Pancreas (tissue), 10 donors: ENCODE results near the gene TBC1D26. TPM values are rescaled to one million over a fixed set of nuclear protein-coding genes. Genes with fewer than 3 reads are reported as not detected.
"Not testable (repeated sequence)": the region's sequence is repeated elsewhere in the genome, so short reads cannot be mapped to it uniquely, and the experiment has no call there.

Experiments used
- ATAC-seq, 4 donors: fragments of 200-7000 bp; cut with Tn5 transposase; one replicate each; pipeline versions ENCODE4 v1.8.0 to v1.9.1; 2020; ENCODE audit warnings: mild to moderate bottlenecking in 4 of 4, moderate library complexity in 4 of 4
- DNase-seq, 6 donors: peaks; one replicate each; pipeline ENCODE4 v3.0.0-alpha.2; 2020
- FAIRE-seq: peaks from 2 replicates; lab custom pipeline; 2012; peaks lifted over from hg19 to GRCh38; lab: Jason Lieb, UNC
- H3K27ac ChIP-seq, 4 donors: fragments of 200-600 bp; sonication (generic); 1 replicate in 3 of 4; 2 replicates in 1 of 4; pipeline versions ENCODE4 v1.5.0 to v1.8.0; 2020
- H3K27me3 ChIP-seq, 4 donors: fragments of 200-600 bp; one replicate each; pipeline ENCODE4 v1.8.0; 2021
- H3K36me3 ChIP-seq, 3 donors: fragments of 200-600 bp; sonication (generic) in 1 of 3; one replicate each; pipeline versions ENCODE4 v1.5.0 to v1.8.0; 2020 to 2021
- H3K4me1 ChIP-seq, 3 donors: fragments of 200-600 bp; one replicate each; pipeline ENCODE4 v1.8.0; 2021
- H3K4me3 ChIP-seq, 4 donors: fragments of 200-600 bp; sonication (generic) in 2 of 4; one replicate each; pipeline versions ENCODE4 v1.5.0 to v1.8.0; 2020 to 2021
- H3K9me3 ChIP-seq, 4 donors: fragments of 200-600 bp; one replicate each; pipeline ENCODE4 v1.8.0; 2021
- WGBS, 2 donors: extraction: QIAGEN DNeasy Blood & Tissue Kit; methylation state at CpG; one replicate each; pipeline ENCODE4 v1.1.7; 2013; 5-methylcytosine and 5-hydroxymethylcytosine counted together
- intact Hi-C, 3 donors: fragments of 100-400 bp; cut with DNase I; formaldehyde crosslinking; loops; one replicate each; pipeline versions ENCODE4 v1.11.1 to v1.14.2; 2022
- polyA plus RNA-seq, 2 donors: library from polyadenylated mRNA; stranded (reverse); fragments of 200-250 nt; gene quantifications; one replicate each; pipeline ENCODE4 v1.2.3, GENCODE V29; 2013
- total RNA-seq, 6 donors: library from RNA; stranded (reverse); fragmentation: NEBNext Ultra II Directional in 4 of 6; extraction: Animal tissue kit (Norgen Biotek cat#: 25700) in 4 of 6; gene quantifications; one replicate each; pipeline versions ENCODE4 v1.2.1 to v1.2.4, GENCODE V29; 2021 to 2023
- donor health status: healthy with polysubstance abuse.
- donor health status: DM: no; HTN: no; CAD: no; lungs with moderate emphysema.
- donor health status: DM: no; HTN: no; CAD: no.
- donor health status: control.
- donor health status: control.
- donor health status: Bipolar disorder and iron deficiency.
- donor health status: DM: yes; HTN: yes; CAD: no.
- donor health status: DM: no; HTN: no; CAD: no.
- donor health status: DM: no; HTN: no; CAD: no.
- donor health status: DM: yes; HTN: yes; CAD: no.

Gene TBC1D26
- total RNA-seq: not detected
- polyA plus RNA-seq: under 1 TPM in 1 of 2 donors, not detected in 1; 0.38 TPM

GRCh38 chr17:15731900-15732299 is at the start of gene TBC1D26:
Gene TBC1D26, plus strand, starts transcription at chr17:15732283. Its CDS starts 3,066 bp downstream, at chr17:15735349.
- 80% methylated on average over 8 to 9 of the region's 10 CpGs for WGBS, 2 donors
- DNase-seq, ATAC-seq, intact Hi-C loops, H3K27me3 ChIP-seq, H3K27ac ChIP-seq, H3K9me3 ChIP-seq, H3K36me3 ChIP-seq, H3K4me1 ChIP-seq, H3K4me3 ChIP-seq, FAIRE-seq: not testable (repeated sequence)

DNA sequence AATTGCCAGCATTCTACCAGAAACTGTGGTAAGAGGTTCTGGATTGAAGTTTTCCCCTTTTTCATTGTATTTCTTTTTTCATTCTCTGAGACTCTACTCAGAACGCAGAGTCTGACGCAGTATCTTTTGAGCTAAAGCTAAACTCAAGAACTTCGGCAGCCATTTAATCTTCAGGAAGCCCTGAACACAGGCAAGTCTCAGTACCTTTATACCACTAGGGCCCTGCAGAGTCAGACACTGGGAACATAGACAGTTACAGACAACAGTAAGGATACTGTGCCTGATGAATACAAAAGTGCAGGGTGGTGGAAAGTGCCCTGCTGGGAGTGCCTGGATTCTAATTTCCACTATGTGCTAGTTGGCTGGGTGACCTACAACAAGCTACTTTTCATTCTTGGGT is 48.9 kb upstream of the TBC1D26 start:
- DNase-seq, H3K9me3 ChIP-seq, H3K4me3 ChIP-seq, ATAC-seq, intact Hi-C loops, H3K27me3 ChIP-seq, H3K4me1 ChIP-seq, H3K27ac ChIP-seq, H3K36me3 ChIP-seq, FAIRE-seq: not testable (repeated sequence)
- WGBS, 2 donors: 93 to 94% methylated on average over 3 of the region's 3 CpGs

DNA sequence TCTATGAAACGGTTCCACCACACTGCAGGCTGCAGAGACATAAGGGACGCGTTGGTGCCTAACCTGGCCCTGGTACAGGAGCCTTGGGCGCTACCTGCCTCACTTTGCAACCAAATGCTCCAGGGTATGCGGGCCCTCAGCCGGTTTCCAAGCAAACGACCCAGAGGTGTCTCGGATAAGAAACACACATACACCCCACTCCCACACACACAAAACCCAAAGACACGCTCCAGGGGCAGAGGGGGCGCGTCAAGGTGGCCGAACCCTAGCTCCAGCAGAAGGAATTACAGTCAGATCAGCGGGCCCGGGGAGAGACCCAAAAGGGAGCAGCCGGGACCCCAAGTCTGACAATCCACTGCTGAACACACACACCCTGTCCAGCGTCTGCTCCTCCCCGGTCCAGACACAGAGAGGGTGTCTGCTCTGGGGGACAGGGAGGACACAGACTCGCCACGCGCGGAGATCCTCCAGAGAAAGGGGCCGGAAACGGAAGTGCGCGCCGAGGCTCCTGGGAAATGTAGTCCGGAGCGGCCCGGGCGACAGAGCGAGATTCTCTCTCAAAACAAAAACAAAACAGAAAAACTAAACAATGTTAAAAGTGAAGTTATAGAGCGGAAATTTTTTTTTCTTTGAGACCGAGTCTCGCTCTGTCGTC is 48.1 kb upstream of the TBC1D26 start, which contains the start of gene TRIM16:
Gene TRIM16, minus strand, starts transcription at position 488 of the 655 bp plus-strand sequence. CDS start 32,702 bp downstream, outside the sequence.
- H3K4me1 ChIP-seq, H3K9me3 ChIP-seq, intact Hi-C loops, H3K27me3 ChIP-seq, FAIRE-seq, H3K36me3 ChIP-seq: not testable (repeated sequence)
- peak within 1 kb of the TSS; percentile 7 to 46 (median 36) for H3K4me3 ChIP-seq
- H3K27ac ChIP-seq: peak within 1 kb of the TSS in 1 of 4 donors; percentile 15
- WGBS, 2 donors: 0 to 1% methylated on average over 31 to 33 of the region's 35 CpGs
- ATAC-seq (peak; percentile 96 to 99 (median 98)), DNase-seq (peak; percentile 58 to 86 (median 72))

- ATAC-seq, H3K4me3 ChIP-seq, H3K36me3 ChIP-seq, H3K27ac ChIP-seq, H3K4me1 ChIP-seq, H3K9me3 ChIP-seq, FAIRE-seq, intact Hi-C loops, H3K27me3 ChIP-seq, DNase-seq: not testable (repeated sequence)
- WGBS, 2 donors: 60 to 83% methylated on average over 1 of the region's 1 CpG
Measured at GRCh38 chr17:15687494-15687893, 44.6 kb upstream of the TBC1D26 start.

GRCh38 chr17:15698967-15699366 is 33.1 kb upstream of the TBC1D26 start:
- DNase-seq, H3K36me3 ChIP-seq, intact Hi-C loops, H3K27me3 ChIP-seq, H3K9me3 ChIP-seq, H3K4me1 ChIP-seq, H3K27ac ChIP-seq: not testable (repeated sequence)
- ATAC-seq (peak in 2 of 4 donors; percentile 3 to 5), FAIRE-seq (peak; percentile 29)
- WGBS, 2 donors: 11% methylated on average over 1 of the region's 3 CpGs; no CpG with 5 or more reads in 1 of the 2 donors
- H3K4me3 ChIP-seq: peak overlapping the region; percentile 26 to 47 (median 40)

- peak; percentile 84 for FAIRE-seq
- H3K27me3 ChIP-seq, H3K9me3 ChIP-seq, intact Hi-C loops, H3K36me3 ChIP-seq, H3K27ac ChIP-seq, H3K4me1 ChIP-seq: not testable (repeated sequence)
- H3K4me3 ChIP-seq: peak within 1 kb of the TSS; percentile 26 to 47 (median 40)
- peak; percentile 94 to 100 (median 100) for DNase-seq
- 0% methylated on average over 42 to 44 of the region's 44 CpGs for WGBS, 2 donors
- ATAC-seq: peak; percentile 99 to 100 (median 100)
Measured at GRCh38 chr17:15699413-15699924, 32.6 kb upstream of the TBC1D26 start, which contains the start of gene ZNF286A. Gene ZNF286A, plus strand, starts transcription at chr17:15699752. Its CDS starts 578 bp downstream, at chr17:15700330.

GRCh38 chr17:15699937-15700336 is 32.1 kb upstream of the TBC1D26 start:
- peak; percentile 32 to 61 (median 40) for ATAC-seq
- 0% methylated on average over 4 to 14 of the region's 21 CpGs for WGBS, 2 donors

DNA sequence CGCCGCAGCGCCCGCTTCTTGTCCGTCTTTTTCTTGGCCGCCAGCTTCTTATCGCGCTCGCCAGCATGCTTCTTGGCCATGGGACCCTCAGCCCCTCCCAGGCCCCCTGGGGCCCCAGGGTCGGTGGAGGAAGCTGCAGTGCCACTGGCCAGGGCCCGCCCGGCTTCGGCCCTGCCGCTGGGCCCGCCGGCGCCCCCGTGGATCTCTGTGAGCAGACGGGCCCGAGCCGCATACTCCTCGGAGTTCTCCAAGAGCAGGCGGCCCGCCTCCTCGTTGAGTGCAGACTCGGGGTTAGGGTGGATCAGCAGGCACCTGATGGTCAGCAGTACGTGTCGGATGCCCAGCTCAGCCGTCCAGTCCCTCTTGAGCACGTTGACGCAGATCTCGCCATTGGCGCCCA is 27.8 kb upstream of the TBC1D26 start:
- WGBS, 2 donors: 97 to 99% methylated on average over 20 to 27 of the region's 33 CpGs
- not testable (repeated sequence) for FAIRE-seq

More at GRCh38 chr17:15699937-15700336, 32.1 kb upstream of the TBC1D26 start:
- H3K9me3 ChIP-seq, H3K27ac ChIP-seq, FAIRE-seq, DNase-seq, H3K36me3 ChIP-seq, H3K4me1 ChIP-seq, H3K27me3 ChIP-seq, intact Hi-C loops: not testable (repeated sequence)
- peak overlapping the region; percentile 26 to 47 (median 40) for H3K4me3 ChIP-seq

DNA sequence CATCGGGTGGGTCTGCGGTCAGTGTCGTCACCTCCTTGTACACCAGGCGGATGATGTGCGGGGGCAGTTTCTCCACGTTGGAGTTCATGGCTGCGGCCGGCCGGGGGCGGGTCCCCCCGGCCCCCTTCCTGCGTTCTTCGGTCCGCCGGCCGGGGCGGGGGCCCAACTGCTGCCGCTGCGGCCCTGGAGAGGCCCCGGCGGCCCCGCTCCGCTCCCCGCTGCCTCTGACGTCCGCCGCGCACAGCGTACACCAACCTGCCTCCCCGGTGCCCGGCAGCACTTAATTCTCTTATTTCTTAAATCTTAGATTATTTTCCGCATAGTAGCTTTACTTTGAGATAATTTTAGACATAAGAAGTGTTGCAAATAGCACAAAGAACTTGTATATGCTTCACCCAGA is 27.3 kb upstream of the TBC1D26 start:
- H3K27me3 ChIP-seq, H3K27ac ChIP-seq, H3K4me1 ChIP-seq, intact Hi-C loops, H3K9me3 ChIP-seq, DNase-seq, ATAC-seq, H3K4me3 ChIP-seq, FAIRE-seq, H3K36me3 ChIP-seq: not testable (repeated sequence)
- WGBS, 2 donors: 97 to 99% methylated on average over 15 to 32 of the region's 32 CpGs

More for the DNA sequence above, 27.8 kb upstream of the TBC1D26 start:
- H3K27ac ChIP-seq, intact Hi-C loops, H3K27me3 ChIP-seq, H3K4me1 ChIP-seq, H3K9me3 ChIP-seq, H3K36me3 ChIP-seq, H3K4me3 ChIP-seq, ATAC-seq: not testable (repeated sequence)
- DNase-seq: peak in 1 of 6 donors; percentile 50

- DNase-seq, H3K36me3 ChIP-seq, H3K4me1 ChIP-seq, H3K4me3 ChIP-seq, H3K9me3 ChIP-seq, intact Hi-C loops, H3K27me3 ChIP-seq, FAIRE-seq, ATAC-seq, H3K27ac ChIP-seq: not testable (repeated sequence)
- 99 to 100% methylated on average over 1 to 3 of the region's 3 CpGs for WGBS, 2 donors
Measured at GRCh38 chr17:15708879-15709278, 23.2 kb upstream of the TBC1D26 start.

- WGBS, 2 donors: 93 to 95% methylated on average over 10 to 11 of the region's 11 CpGs
Measured at GRCh38 chr17:15716601-15717563, 15.2 kb upstream of the TBC1D26 start.

More at GRCh38 chr17:15716601-15717563, 15.2 kb upstream of the TBC1D26 start:
- H3K27me3 ChIP-seq, H3K4me1 ChIP-seq, intact Hi-C loops, DNase-seq, H3K9me3 ChIP-seq, H3K27ac ChIP-seq, H3K4me3 ChIP-seq, FAIRE-seq, H3K36me3 ChIP-seq, ATAC-seq: not testable (repeated sequence)
